DND-41 (cell line): ENCODE results near the gene PCGF5.

Experiments
- EZH2 ChIP-seq: IDR thresholded peaks from 3 replicates; pipeline ENCODE4 v1.6.1; 2012; ENCODE audit warnings: borderline replicate concordance, low read depth, mild to moderate bottlenecking, moderate library complexity, low read length, inconsistent platforms; ENCODE audit not compliant: severe bottlenecking
- TF ChIP-seq, protein P1 (sequence below): IDR thresholded peaks from 2 replicates; pipeline ENCODE4 v1.5.1; 2012; ENCODE audit warnings: borderline replicate concordance, low read length, moderate library complexity, mild to moderate bottlenecking; ENCODE audit not compliant: poor library complexity, severe bottlenecking; ENCODE audit errors: extremely low read depth

DNA sequence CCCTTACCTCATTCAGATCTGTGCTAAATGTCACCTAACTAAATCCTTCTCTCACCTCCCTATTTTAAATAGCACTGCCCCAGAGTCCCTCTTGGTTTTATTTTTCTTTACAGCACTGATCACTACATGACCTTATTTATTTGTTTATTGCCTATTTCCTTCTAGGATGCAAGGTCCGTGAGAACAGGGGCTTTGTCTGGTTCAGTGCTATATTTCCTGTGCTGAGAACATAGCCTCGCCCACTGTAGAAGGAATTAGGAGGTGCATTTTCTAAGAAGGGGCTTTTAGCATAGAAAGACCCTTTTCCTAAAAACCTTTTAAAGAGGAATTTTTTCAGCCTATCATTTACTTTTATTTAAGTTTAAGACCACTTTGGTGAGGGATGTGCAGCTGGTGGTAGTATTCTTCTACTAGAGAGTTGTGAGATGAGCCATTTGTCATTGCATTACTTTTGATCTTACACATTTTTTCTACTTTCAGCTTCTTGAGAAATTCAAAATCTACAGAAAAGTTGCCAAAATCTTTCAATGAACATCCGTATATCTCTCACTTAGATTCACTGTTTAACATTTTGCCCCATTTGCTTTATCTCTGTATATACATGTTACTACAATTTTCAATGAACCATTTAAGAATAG, 13.5 kb upstream of the PCGF5 start:
- TF ChIP-seq, protein P1, sequence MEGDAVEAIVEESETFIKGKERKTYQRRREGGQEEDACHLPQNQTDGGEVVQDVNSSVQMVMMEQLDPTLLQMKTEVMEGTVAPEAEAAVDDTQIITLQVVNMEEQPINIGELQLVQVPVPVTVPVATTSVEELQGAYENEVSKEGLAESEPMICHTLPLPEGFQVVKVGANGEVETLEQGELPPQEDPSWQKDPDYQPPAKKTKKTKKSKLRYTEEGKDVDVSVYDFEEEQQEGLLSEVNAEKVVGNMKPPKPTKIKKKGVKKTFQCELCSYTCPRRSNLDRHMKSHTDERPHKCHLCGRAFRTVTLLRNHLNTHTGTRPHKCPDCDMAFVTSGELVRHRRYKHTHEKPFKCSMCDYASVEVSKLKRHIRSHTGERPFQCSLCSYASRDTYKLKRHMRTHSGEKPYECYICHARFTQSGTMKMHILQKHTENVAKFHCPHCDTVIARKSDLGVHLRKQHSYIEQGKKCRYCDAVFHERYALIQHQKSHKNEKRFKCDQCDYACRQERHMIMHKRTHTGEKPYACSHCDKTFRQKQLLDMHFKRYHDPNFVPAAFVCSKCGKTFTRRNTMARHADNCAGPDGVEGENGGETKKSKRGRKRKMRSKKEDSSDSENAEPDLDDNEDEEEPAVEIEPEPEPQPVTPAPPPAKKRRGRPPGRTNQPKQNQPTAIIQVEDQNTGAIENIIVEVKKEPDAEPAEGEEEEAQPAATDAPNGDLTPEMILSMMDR, result no peak
- no peak for TF ChIP-seq EZH2
